Thyroid gland (tissue), 4 donors: ENCODE results near the gene TBC1D22B. TPM values are rescaled to one million over a fixed set of nuclear protein-coding genes. Genes with fewer than 3 reads are reported as not detected.

Experiments
- DNase-seq, 2 donors: peaks; one replicate each; pipeline ENCODE4 v3.0.0-alpha.2; 2019
- H3K27ac ChIP-seq, 3 donors: fragments of 200-600 bp; sonication (generic); 1 replicate in 2 of 3; 2 replicates in 1 of 3; pipeline ENCODE4 v1.5.1; 2016 to 2019; ENCODE audit warnings: mild to moderate bottlenecking in 1 of 3, moderate library complexity in 1 of 3
- H3K27me3 ChIP-seq: fragments of 200-600 bp; sonication (generic); one replicate; pipeline ENCODE4 v1.5.1; 2019
- H3K36me3 ChIP-seq, 2 donors: fragments of 200-600 bp; sonication (generic); one replicate each; pipeline ENCODE4 v1.5.1; 2016 to 2019
- H3K4me1 ChIP-seq, 2 donors: fragments of 200-600 bp; sonication (generic); one replicate each; pipeline ENCODE4 v1.5.1; 2017 to 2019
- H3K4me3 ChIP-seq, 3 donors: fragments of 200-600 bp; sonication (generic); replicated peaks in 1 of 3; 1 replicate in 2 of 3; 2 replicates in 1 of 3; pipeline ENCODE4 v1.5.1; 2016; ENCODE audit warnings: mild to moderate bottlenecking in 1 of 3
- H3K9me3 ChIP-seq: fragments of 200-600 bp; sonication (generic); one replicate; pipeline ENCODE4 v1.5.1; 2017
- POLR2A ChIP-seq, 2 donors: fragments of 450-650 bp; IDR thresholded peaks; one replicate each; pipeline ENCODE4 v1.6.1; 2017; ENCODE audit warnings: antibody characterized with exemption in 2 of 2, mild to moderate bottlenecking in 2 of 2, moderate library complexity in 1 of 2
- WGBS, 2 donors: methylation state at CpG; one replicate each; pipeline ENCODE4 v1.1.5; 2017; 5-methylcytosine and 5-hydroxymethylcytosine counted together
- intact Hi-C: fragments of 100-400 bp; cut with DNase I; formaldehyde crosslinking; loops from one replicate; pipeline ENCODE4 v1.15.1; 2023
- total RNA-seq, 4 donors: library from RNA; depleted of rRNA; stranded (reverse); fragments of >200 nt; gene quantifications; one replicate each; pipeline ENCODE4 v1.2.3, GENCODE V29; 2016
- TF ChIP-seq, protein P1 (sequence below), 6 experiments: fragments of 200-600 bp in 3 of 6; fragments of 450-650 bp in 3 of 6; sonication (generic) in 3 of 6; IDR thresholded peaks; one replicate each; pipeline ENCODE4 v1.5.1; 2016 to 2019; ENCODE audit warnings: antibody characterized with exemption in 6 of 6, mild to moderate bottlenecking in 2 of 6, inconsistent platforms in 1 of 6, moderate library complexity in 1 of 6

Gene TBC1D22B
- total RNA-seq, 4 donors from 2014 or later, result 11.5 to 15.7 (median 14.2) TPM

GRCh38 chr6:37283268-37283667 lies 25.7 kb downstream of the TBC1D22B start:
- Histone ChIP-seq H3K27me3 (no peaks in the 10 kb centered on the region), H3K4me3 (no peak overlapping the region), H3K27ac (no peak overlapping the region), H3K9me3 (no peaks in the 10 kb centered on the region), H3K4me1 (peaks cover 18 to 35% of the 10 kb centered on the region in 2 donors), H3K36me3 (peaks cover 11 to 41% of the 10 kb centered on the region in 2 donors)
- WGBS, 2 donors, result 50 to 60% methylated on average over 3 of the region's 3 CpGs
- intact Hi-C loops, result no loop called here
- TF ChIP-seq, protein P1, sequence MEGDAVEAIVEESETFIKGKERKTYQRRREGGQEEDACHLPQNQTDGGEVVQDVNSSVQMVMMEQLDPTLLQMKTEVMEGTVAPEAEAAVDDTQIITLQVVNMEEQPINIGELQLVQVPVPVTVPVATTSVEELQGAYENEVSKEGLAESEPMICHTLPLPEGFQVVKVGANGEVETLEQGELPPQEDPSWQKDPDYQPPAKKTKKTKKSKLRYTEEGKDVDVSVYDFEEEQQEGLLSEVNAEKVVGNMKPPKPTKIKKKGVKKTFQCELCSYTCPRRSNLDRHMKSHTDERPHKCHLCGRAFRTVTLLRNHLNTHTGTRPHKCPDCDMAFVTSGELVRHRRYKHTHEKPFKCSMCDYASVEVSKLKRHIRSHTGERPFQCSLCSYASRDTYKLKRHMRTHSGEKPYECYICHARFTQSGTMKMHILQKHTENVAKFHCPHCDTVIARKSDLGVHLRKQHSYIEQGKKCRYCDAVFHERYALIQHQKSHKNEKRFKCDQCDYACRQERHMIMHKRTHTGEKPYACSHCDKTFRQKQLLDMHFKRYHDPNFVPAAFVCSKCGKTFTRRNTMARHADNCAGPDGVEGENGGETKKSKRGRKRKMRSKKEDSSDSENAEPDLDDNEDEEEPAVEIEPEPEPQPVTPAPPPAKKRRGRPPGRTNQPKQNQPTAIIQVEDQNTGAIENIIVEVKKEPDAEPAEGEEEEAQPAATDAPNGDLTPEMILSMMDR (IDR thresholded peaks at IDR 0.05), result no peak
- no peak for TF ChIP-seq POLR2A (IDR thresholded peaks at IDR 0.05)
- no peak for DNase-seq

GRCh38 chr6:37283671-37284151 lies 26.1 kb downstream of the TBC1D22B start:
- peak; percentile 55 to 62 for DNase-seq
- intact Hi-C loops, result no loop called here
- Histone ChIP-seq H3K4me3 (no peak overlapping the region), H3K36me3 (peaks cover 11 to 43% of the 10 kb centered on the region in 2 donors), H3K27ac (no peak overlapping the region), H3K9me3 (no peaks in the 10 kb centered on the region), H3K4me1 (peaks cover 18 to 35% of the 10 kb centered on the region in 2 donors), H3K27me3 (no peaks in the 10 kb centered on the region)
- WGBS, 2 donors, result 36 to 81% methylated on average over 2 to 3 of the region's 3 CpGs
- TF ChIP-seq POLR2A (IDR thresholded peaks at IDR 0.05), result no peak
- TF ChIP-seq, protein P1 (IDR thresholded peaks at IDR 0.05), result no peak

- TF ChIP-seq, protein P1 (IDR thresholded peaks at IDR 0.05), result no peak
- no peak for TF ChIP-seq POLR2A (IDR thresholded peaks at IDR 0.05)
- intact Hi-C loops, result no loop called here
- no peak overlapping the region for H3K4me3 ChIP-seq
- DNase-seq, result no peak
- H3K27ac ChIP-seq, result no peak overlapping the region
- no peaks in the 10 kb centered on the region for H3K27me3 ChIP-seq
- peaks cover 11 to 39% of the 10 kb centered on the region in 2 donors for H3K36me3 ChIP-seq
- H3K4me1 ChIP-seq, result peaks cover 14 to 28% of the 10 kb centered on the region in 2 donors
- 96 to 100% methylated on average over 4 of the region's 4 CpGs for WGBS, 2 donors
- H3K9me3 ChIP-seq, result no peaks in the 10 kb centered on the region
Observed at GRCh38 chr6:37284781-37285180, 27.2 kb downstream of the TBC1D22B start.

- 95 to 99% methylated on average over 4 of the region's 4 CpGs for WGBS, 2 donors
Observed at GRCh38 chr6:37285861-37286311, 28.3 kb downstream of the TBC1D22B start.

More at GRCh38 chr6:37285861-37286311, 28.3 kb downstream of the TBC1D22B start:
- no peaks in the 10 kb centered on the region for H3K9me3 ChIP-seq
- H3K36me3 ChIP-seq, result peaks cover 11 to 37% of the 10 kb centered on the region in 2 donors
- H3K4me1 ChIP-seq, result peaks cover 5 to 18% of the 10 kb centered on the region in 2 donors
- no peak for TF ChIP-seq POLR2A (IDR thresholded peaks at IDR 0.05)
- TF ChIP-seq, protein P1 (IDR thresholded peaks at IDR 0.05), result no peak
- DNase-seq, result no peak
- H3K27ac ChIP-seq, result no peak overlapping the region
- intact Hi-C loops, result no loop called here
- no peaks in the 10 kb centered on the region for H3K27me3 ChIP-seq
- no peak overlapping the region for H3K4me3 ChIP-seq
